ENCODE data around the gene ATRX. TPM values are rescaled to one million over a fixed set of nuclear protein-coding genes. Genes with fewer than 3 reads are reported as not detected.

ATRX gene
- total RNA-seq, 1 donor: 80.3 TPM

DNA sequence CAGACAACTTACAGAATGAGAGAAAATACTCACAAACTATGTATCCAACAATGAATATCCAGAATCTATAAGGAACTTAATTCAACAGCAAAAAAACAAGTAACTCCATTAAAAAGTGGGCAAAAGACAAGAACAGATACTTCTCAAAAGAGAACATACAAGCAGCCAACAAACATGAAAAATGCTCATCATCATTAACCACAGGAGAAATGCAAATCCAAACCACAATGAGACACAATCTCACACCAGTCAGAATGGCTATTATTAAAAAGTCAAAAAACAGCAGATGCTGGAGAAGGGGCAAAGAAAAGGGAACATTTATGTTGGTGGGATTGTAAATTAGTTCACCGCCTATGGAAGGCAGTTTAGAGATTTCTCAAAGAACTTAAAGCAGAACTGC lies 188.5 kb downstream of the ATRX start:
- no peak overlapping the region for H3K27ac ChIP-seq (ENCODE audit: low read depth, low read length)
- DNase-seq (ENCODE audit: insufficient read length, low spot score, missing footprints): no peak
- TF ChIP-seq, protein P1, sequence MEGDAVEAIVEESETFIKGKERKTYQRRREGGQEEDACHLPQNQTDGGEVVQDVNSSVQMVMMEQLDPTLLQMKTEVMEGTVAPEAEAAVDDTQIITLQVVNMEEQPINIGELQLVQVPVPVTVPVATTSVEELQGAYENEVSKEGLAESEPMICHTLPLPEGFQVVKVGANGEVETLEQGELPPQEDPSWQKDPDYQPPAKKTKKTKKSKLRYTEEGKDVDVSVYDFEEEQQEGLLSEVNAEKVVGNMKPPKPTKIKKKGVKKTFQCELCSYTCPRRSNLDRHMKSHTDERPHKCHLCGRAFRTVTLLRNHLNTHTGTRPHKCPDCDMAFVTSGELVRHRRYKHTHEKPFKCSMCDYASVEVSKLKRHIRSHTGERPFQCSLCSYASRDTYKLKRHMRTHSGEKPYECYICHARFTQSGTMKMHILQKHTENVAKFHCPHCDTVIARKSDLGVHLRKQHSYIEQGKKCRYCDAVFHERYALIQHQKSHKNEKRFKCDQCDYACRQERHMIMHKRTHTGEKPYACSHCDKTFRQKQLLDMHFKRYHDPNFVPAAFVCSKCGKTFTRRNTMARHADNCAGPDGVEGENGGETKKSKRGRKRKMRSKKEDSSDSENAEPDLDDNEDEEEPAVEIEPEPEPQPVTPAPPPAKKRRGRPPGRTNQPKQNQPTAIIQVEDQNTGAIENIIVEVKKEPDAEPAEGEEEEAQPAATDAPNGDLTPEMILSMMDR (IDR thresholded peaks at IDR 0.05; ENCODE audit: extremely low read depth, low read depth, low read length): no peak
- no peak overlapping the region for H2AFZ ChIP-seq (ENCODE audit: low read length)
- H3K4me2 ChIP-seq (ENCODE audit: insufficient read depth, low read length): no peak overlapping the region
- no peaks in the 10 kb centered on the region for H4K20me1 ChIP-seq (ENCODE audit: insufficient read depth, low read length)
- H3K9me3 ChIP-seq (ENCODE audit: low read depth, low read length): no peaks in the 10 kb centered on the region
- H3K4me3 ChIP-seq (ENCODE audit: insufficient read depth, low read length): no peak overlapping the region
- H3K27me3 ChIP-seq (ENCODE audit: insufficient read depth, low read length): no peaks in the 10 kb centered on the region
- H3K36me3 ChIP-seq (ENCODE audit: insufficient read depth, low read length): no peaks in the 10 kb centered on the region
- peaks cover 4% of the 10 kb centered on the region for H3K4me1 ChIP-seq (ENCODE audit: insufficient read depth, low read length)
- no peaks in the 10 kb centered on the region for H3K79me2 ChIP-seq (ENCODE audit: insufficient read depth, low read length)

GRCh38 chrX:77597090-77597489 lies 188.9 kb downstream of the ATRX start:
- no peak overlapping the region for H3K4me3 ChIP-seq (ENCODE audit: insufficient read depth, low read length)
- peaks cover 4% of the 10 kb centered on the region for H3K4me1 ChIP-seq (ENCODE audit: insufficient read depth, low read length)
- no peaks in the 10 kb centered on the region for H4K20me1 ChIP-seq (ENCODE audit: insufficient read depth, low read length)
- peak; percentile 66 for DNase-seq (ENCODE audit: insufficient read length, low spot score, missing footprints)
- no peak overlapping the region for H3K4me2 ChIP-seq (ENCODE audit: insufficient read depth, low read length)
- H3K27ac ChIP-seq (ENCODE audit: low read depth, low read length): no peak overlapping the region
- no peaks in the 10 kb centered on the region for H3K36me3 ChIP-seq (ENCODE audit: insufficient read depth, low read length)
- H2AFZ ChIP-seq (ENCODE audit: low read length): no peak overlapping the region
- H3K27me3 ChIP-seq (ENCODE audit: insufficient read depth, low read length): no peaks in the 10 kb centered on the region
- H3K9me3 ChIP-seq (ENCODE audit: low read depth, low read length): no peaks in the 10 kb centered on the region
- TF ChIP-seq, protein P1 (IDR thresholded peaks at IDR 0.05; ENCODE audit: extremely low read depth, low read depth, low read length): peak; percentile 48
- H3K79me2 ChIP-seq (ENCODE audit: insufficient read depth, low read length): no peaks in the 10 kb centered on the region

DNA sequence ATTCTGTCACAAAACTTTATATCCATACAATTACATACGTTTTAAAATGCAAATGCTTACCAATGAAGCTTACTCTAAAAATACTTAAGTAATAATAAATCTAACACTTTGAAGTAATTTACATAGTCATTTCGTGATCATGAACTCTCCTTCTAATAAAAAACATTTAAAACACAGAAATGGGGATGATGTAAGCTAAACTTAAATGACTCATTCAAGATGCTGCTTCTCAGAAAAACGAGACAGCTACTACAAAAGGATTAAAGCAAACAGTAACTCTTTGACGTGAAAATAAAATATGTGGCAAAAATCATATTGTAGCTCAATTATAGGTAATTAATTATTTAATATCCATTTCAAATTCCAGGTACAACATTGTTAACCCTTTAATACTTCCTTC lies 190.2 kb downstream of the ATRX start:
- Histone ChIP-seq H2AFZ (ENCODE audit: low read length) (no peak overlapping the region), H3K79me2 (ENCODE audit: insufficient read depth, low read length) (no peaks in the 10 kb centered on the region), H3K9me3 (ENCODE audit: low read depth, low read length) (no peaks in the 10 kb centered on the region), H4K20me1 (ENCODE audit: insufficient read depth, low read length) (no peaks in the 10 kb centered on the region), H3K4me1 (ENCODE audit: insufficient read depth, low read length) (peaks cover 4% of the 10 kb centered on the region), H3K36me3 (ENCODE audit: insufficient read depth, low read length) (no peaks in the 10 kb centered on the region), H3K27me3 (ENCODE audit: insufficient read depth, low read length) (no peaks in the 10 kb centered on the region), H3K4me2 (ENCODE audit: insufficient read depth, low read length) (no peak overlapping the region), H3K4me3 (ENCODE audit: insufficient read depth, low read length) (no peak overlapping the region), H3K27ac (ENCODE audit: low read depth, low read length) (no peak overlapping the region)
- DNase-seq (ENCODE audit: insufficient read length, low spot score, missing footprints): no peak
- TF ChIP-seq, protein P1 (IDR thresholded peaks at IDR 0.05; ENCODE audit: extremely low read depth, low read depth, low read length): no peak

DNA sequence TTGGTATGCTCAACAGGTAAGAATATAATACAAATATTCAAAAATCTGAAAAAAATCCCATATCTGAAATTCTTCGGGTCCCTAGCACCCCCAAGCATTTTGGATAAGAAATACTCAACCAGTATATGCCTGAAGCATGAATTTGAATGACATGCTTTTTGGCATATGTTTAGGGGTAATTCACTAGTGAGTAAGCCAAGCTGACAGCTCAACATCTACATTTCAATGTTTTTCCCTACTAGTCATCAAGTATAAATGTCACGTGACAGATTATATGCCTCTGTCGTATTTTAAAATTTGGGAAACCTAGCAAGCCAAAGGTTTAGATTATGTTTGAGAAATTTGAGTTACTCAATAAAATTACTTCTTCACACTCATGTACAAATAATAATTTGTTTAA lies 213.7 kb downstream of the ATRX start:
- Histone ChIP-seq H3K27ac (ENCODE audit: low read depth, low read length) (no peak overlapping the region), H3K36me3 (ENCODE audit: insufficient read depth, low read length) (no peaks in the 10 kb centered on the region), H3K4me3 (ENCODE audit: insufficient read depth, low read length) (no peak overlapping the region), H3K79me2 (ENCODE audit: insufficient read depth, low read length) (no peaks in the 10 kb centered on the region), H3K4me2 (ENCODE audit: insufficient read depth, low read length) (no peak overlapping the region), H3K4me1 (ENCODE audit: insufficient read depth, low read length) (no peaks in the 10 kb centered on the region), H2AFZ (ENCODE audit: low read length) (no peak overlapping the region), H3K27me3 (ENCODE audit: insufficient read depth, low read length) (no peaks in the 10 kb centered on the region), H3K9me3 (ENCODE audit: low read depth, low read length) (no peaks in the 10 kb centered on the region), H4K20me1 (ENCODE audit: insufficient read depth, low read length) (no peaks in the 10 kb centered on the region)
- TF ChIP-seq, protein P1 (IDR thresholded peaks at IDR 0.05; ENCODE audit: extremely low read depth, low read depth, low read length): no peak
- no peak for DNase-seq (ENCODE audit: insufficient read length, low spot score, missing footprints)
